ENCODE results near the gene LOXL1.
"Not testable (repeated sequence)": the region's sequence is repeated elsewhere in the genome, so short reads cannot be mapped to it uniquely, and the experiment has no call there.

Gene LOXL1

GRCh38 chr15:73956743-73957135, 30.5 kb downstream of the LOXL1 start:
- Histone ChIP-seq H3K27me3 (no peaks in the 10 kb centered on the region), H3K4me1 (peaks cover 69% of the 10 kb centered on the region), H3K36me3 (no peaks in the 10 kb centered on the region), H3K4me3 (no peak overlapping the region), H3K9me3 (no peaks in the 10 kb centered on the region), H3K9ac (no peak overlapping the region), H3K27ac (no peak overlapping the region), H4K20me1 (no peaks in the 10 kb centered on the region), H3K4me2 (peak overlapping the region; percentile 69)
- TF ChIP-seq Cebpa-rat (IDR thresholded peaks at IDR 0.05) = no peak

- Histone ChIP-seq H3K4me2 (peak overlapping the region; percentile 69), H3K9me3 (no peaks in the 10 kb centered on the region), H3K27ac (peak overlapping the region; percentile 30; the same call in 1 of the 2 replicates), H3K27me3 (no peaks in the 10 kb centered on the region), H3K4me3 (no peak overlapping the region), H3K36me3 (no peaks in the 10 kb centered on the region), H3K9ac (no peak overlapping the region), H4K20me1 (no peaks in the 10 kb centered on the region), H3K4me1 (peaks cover 68% of the 10 kb centered on the region)
- no peak for TF ChIP-seq Cebpa-rat (IDR thresholded peaks at IDR 0.05)
These were observed 31.0 kb downstream of the LOXL1 start for GRCh38 chr15:73957276-73957675.

- H3K27me3 ChIP-seq = no peaks in the 10 kb centered on the region
- H3K4me1 ChIP-seq = peaks cover 65% of the 10 kb centered on the region
- H3K9me3 ChIP-seq = no peaks in the 10 kb centered on the region
- no peak overlapping the region for H3K9ac ChIP-seq
- H3K36me3 ChIP-seq = no peaks in the 10 kb centered on the region
- H3K4me2 ChIP-seq = peak overlapping the region; percentile 69
- H3K27ac ChIP-seq = 0 out of 2 replicates have a peak overlapping the region, but pooled peaks have one; percentile 30
- TF ChIP-seq Cebpa-rat (IDR thresholded peaks at IDR 0.05) = no peak
- no peaks in the 10 kb centered on the region for H4K20me1 ChIP-seq
- no peak overlapping the region for H3K4me3 ChIP-seq
These were observed 31.5 kb downstream of the LOXL1 start for GRCh38 chr15:73957785-73958184.

- no peaks in the 10 kb centered on the region for H3K9me3 ChIP-seq
- TF ChIP-seq Cebpa-rat (IDR thresholded peaks at IDR 0.05) = no peak
- H3K27ac ChIP-seq = no peak overlapping the region
- H3K4me2 ChIP-seq = peak overlapping the region; percentile 80
- no peaks in the 10 kb centered on the region for H3K27me3 ChIP-seq
- H3K4me3 ChIP-seq = no peak overlapping the region
- no peaks in the 10 kb centered on the region for H3K36me3 ChIP-seq
- peaks cover 62% of the 10 kb centered on the region for H3K4me1 ChIP-seq
- no peak overlapping the region for H3K9ac ChIP-seq
- no peaks in the 10 kb centered on the region for H4K20me1 ChIP-seq
These were observed 32.8 kb downstream of the LOXL1 start for GRCh38 chr15:73959012-73959581.

- Histone ChIP-seq H3K9ac (peak overlapping the region; percentile 25; the same call in 1 of the 2 replicates), H3K4me2 (peak overlapping the region; percentile 80), H3K9me3 (no peaks in the 10 kb centered on the region), H3K36me3 (no peaks in the 10 kb centered on the region), H4K20me1 (no peaks in the 10 kb centered on the region), H3K4me1 (peaks cover 63% of the 10 kb centered on the region), H3K27ac (no peak overlapping the region), H3K4me3 (no peak overlapping the region), H3K27me3 (no peaks in the 10 kb centered on the region)
- no peak for TF ChIP-seq Cebpa-rat (IDR thresholded peaks at IDR 0.05)
These were observed 33.5 kb downstream of the LOXL1 start for GRCh38 chr15:73959801-73960200.

GRCh38 chr15:73960472-73961070, 34.3 kb downstream of the LOXL1 start:
- not testable (repeated sequence) for H4K20me1 ChIP-seq, H3K4me3 ChIP-seq, H3K27ac ChIP-seq, H3K36me3 ChIP-seq, H3K27me3 ChIP-seq, H3K9ac ChIP-seq, H3K4me2 ChIP-seq, H3K9me3 ChIP-seq
- H3K4me1 ChIP-seq = peaks cover 71% of the 10 kb centered on the region

- Histone ChIP-seq H3K36me3 (no peaks in the 10 kb centered on the region), H3K4me3 (no peak overlapping the region), H3K4me2 (no peak overlapping the region), H3K9me3 (no peaks in the 10 kb centered on the region), H3K27ac (no peak overlapping the region), H3K4me1 (peaks cover 72% of the 10 kb centered on the region), H4K20me1 (no peaks in the 10 kb centered on the region), H3K9ac (no peak overlapping the region), H3K27me3 (no peaks in the 10 kb centered on the region)
- no peak for TF ChIP-seq Cebpa-rat (IDR thresholded peaks at IDR 0.05)
These were observed 36.2 kb downstream of the LOXL1 start for GRCh38 chr15:73962433-73962832.

GRCh38 chr15:73964736-73965093, 38.5 kb downstream of the LOXL1 start:
- H3K27me3 ChIP-seq = no peaks in the 10 kb centered on the region
- H3K4me3 ChIP-seq = peak overlapping the region; percentile 38; the same call in 1 of the 2 replicates
- no peaks in the 10 kb centered on the region for H3K9me3 ChIP-seq
- no peaks in the 10 kb centered on the region for H3K36me3 ChIP-seq
- H4K20me1 ChIP-seq = no peaks in the 10 kb centered on the region
- H3K9ac ChIP-seq = peak overlapping the region; percentile 51; the same call in 1 of the 2 replicates
- H3K27ac ChIP-seq = peak overlapping the region; percentile 63
- H3K4me1 ChIP-seq = peaks cover 50% of the 10 kb centered on the region
- no peak for TF ChIP-seq Cebpa-rat (IDR thresholded peaks at IDR 0.05)
- H3K4me2 ChIP-seq = peak overlapping the region; percentile 95

- peaks cover 45% of the 10 kb centered on the region for H3K4me1 ChIP-seq
- peak overlapping the region; percentile 95 for H3K4me2 ChIP-seq
- H3K9me3 ChIP-seq = no peaks in the 10 kb centered on the region
- no peaks in the 10 kb centered on the region for H4K20me1 ChIP-seq
- peak overlapping the region; percentile 51; the same call in 1 of the 2 replicates for H3K9ac ChIP-seq
- no peaks in the 10 kb centered on the region for H3K36me3 ChIP-seq
- peak overlapping the region; percentile 63 for H3K27ac ChIP-seq
- TF ChIP-seq Cebpa-rat (IDR thresholded peaks at IDR 0.05) = no peak
- peak overlapping the region; percentile 38; the same call in 1 of the 2 replicates for H3K4me3 ChIP-seq
- no peaks in the 10 kb centered on the region for H3K27me3 ChIP-seq
These were observed 39.0 kb downstream of the LOXL1 start for GRCh38 chr15:73965094-73965757.

- no peak for TF ChIP-seq Cebpa-rat (IDR thresholded peaks at IDR 0.05)
- Histone ChIP-seq H3K4me3 (no peak overlapping the region), H3K27ac (peak overlapping the region; percentile 63; the same call in 1 of the 2 replicates), H4K20me1 (no peaks in the 10 kb centered on the region), H3K9ac (no peak overlapping the region), H3K9me3 (no peaks in the 10 kb centered on the region), H3K4me2 (peak overlapping the region; percentile 95), H3K36me3 (no peaks in the 10 kb centered on the region), H3K4me1 (peaks cover 40% of the 10 kb centered on the region), H3K27me3 (no peaks in the 10 kb centered on the region)
These were observed 39.5 kb downstream of the LOXL1 start for GRCh38 chr15:73965758-73966113.
